ENCODE data around the gene RAI1. TPM values are rescaled to one million over a fixed set of nuclear protein-coding genes. Genes with fewer than 3 reads are reported as not detected.

The RAI1 gene
- total and polyA plus RNA-seq, 2 of the 13 experiments (the other 11 are each of a cell fraction or from before 2014, with no cell fraction given), result 3.4 to 5.2 TPM

- TF ChIP-seq ZNF609 (CRISPR knock-in tag; IDR thresholded peaks at IDR 0.05; ENCODE audit: borderline replicate concordance), result peak; percentile 87
- TF ChIP-seq ZNF282 (IDR thresholded peaks at IDR 0.05; ENCODE audit: partially characterized antibody), result no peak
- TF ChIP-seq HMG20A (CRISPR knock-in tag; IDR thresholded peaks at IDR 0.05; ENCODE audit: borderline replicate concordance), result peak; percentile 80; the same call in 1 of the 2 replicates
- peak; percentile 97 for TF ChIP-seq SKIL (CRISPR knock-in tag; IDR thresholded peaks at IDR 0.05; ENCODE audit: borderline replicate concordance)
- no peak for TF ChIP-seq ZNF737 (CRISPR knock-in tag; IDR thresholded peaks at IDR 0.05; ENCODE audit: borderline replicate concordance)
- no peak for TF ChIP-seq ONECUT2 (CRISPR knock-in tag; IDR thresholded peaks at IDR 0.05)
- peak; percentile 94 to 98 for TF ChIP-seq NR2F1 (CRISPR knock-in tag; IDR thresholded peaks at IDR 0.05)
- 0 out of 2 replicates have a peak, but pooled peaks have one; percentile 78 for TF ChIP-seq FOXO4 (CRISPR knock-in tag; conservative IDR thresholded peaks at IDR 0.05)
- TF ChIP-seq CREM (IDR thresholded peaks at IDR 0.05), result peak; percentile 66; the same call in 1 of the 2 replicates
- no peak for TF ChIP-seq CREM (CRISPR knock-in tag; IDR thresholded peaks at IDR 0.05)
- peak; percentile 55; the same call in 1 of the 2 replicates for TF ChIP-seq CEBPG (CRISPR knock-in tag; IDR thresholded peaks at IDR 0.05)
- no peak for TF ChIP-seq ZNF18 (CRISPR knock-in tag; IDR thresholded peaks at IDR 0.05; ENCODE audit: insufficient replicate concordance)
- TF ChIP-seq BHLHE40 (IDR thresholded peaks at IDR 0.05; ENCODE audit: low read length), result peak; percentile 43; the same call in 1 of the 2 replicates
- TF ChIP-seq SALL1 (CRISPR knock-in tag; IDR thresholded peaks at IDR 0.05), result peak; percentile 97
- TF ChIP-seq MEIS2 (CRISPR knock-in tag; IDR thresholded peaks at IDR 0.05), result peak; percentile 99
- TF ChIP-seq ZNF598 (CRISPR knock-in tag; IDR thresholded peaks at IDR 0.05; ENCODE audit: borderline replicate concordance), result no peak
- no peak for TF ChIP-seq ZNF720 (CRISPR knock-in tag; IDR thresholded peaks at IDR 0.05)
- TF ChIP-seq AGO2 (optimal IDR thresholded peaks at IDR 0.05; ENCODE audit: low read depth, low read length), result peak; percentile 32
- peak; percentile 83 for TF ChIP-seq RFX1 (IDR thresholded peaks at IDR 0.05)
- no peak for TF ChIP-seq ZNF30 (CRISPR knock-in tag; IDR thresholded peaks at IDR 0.05)
- no peak for TF ChIP-seq ATRX (CRISPR knock-in tag; IDR thresholded peaks at IDR 0.05; ENCODE audit: borderline replicate concordance)
Measured at GRCh38 chr17:17830740-17831207, 149.5 kb downstream of the RAI1 start (continued).

Measured in HepG2 (cell line).